H9 (cell line): Measurements from ENCODE around the gene MAPKAP1. TPM values are rescaled to one million over a fixed set of nuclear protein-coding genes. Genes with fewer than 3 reads are reported as not detected.

Source experiments
- DNase-seq: peaks from one replicate; pipeline ENCODE4 v3.0.0-alpha.2; 2017
- H2AFZ ChIP-seq: one replicate; pipeline ENCODE4 v1.6.1; 2013; ENCODE audit warnings: mild to moderate bottlenecking, low read length, control low read depth, moderate library complexity
- H2AK5ac ChIP-seq: 2 replicates; pipeline ENCODE4 v1.6.1; 2013; ENCODE audit warnings: low read length, control low read depth, mixed read lengths; ENCODE audit not compliant: insufficient read length
- H2BK120ac ChIP-seq: one replicate; pipeline ENCODE4 v1.6.1; 2013; ENCODE audit warnings: low read depth, mild to moderate bottlenecking, low read length, control low read depth, inconsistent platforms; ENCODE audit not compliant: poor library complexity, severe bottlenecking
- H2BK12ac ChIP-seq: 2 replicates; pipeline ENCODE4 v1.6.1; 2013; ENCODE audit warnings: low read length, control low read depth, mixed read lengths, low read depth; ENCODE audit not compliant: insufficient read length
- H2BK15ac ChIP-seq: 2 replicates; pipeline ENCODE4 v1.6.1; 2013; ENCODE audit warnings: low read depth, low read length, control low read depth
- H2BK20ac ChIP-seq: one replicate; pipeline ENCODE4 v1.6.1; 2013; ENCODE audit warnings: low read depth, mild to moderate bottlenecking, low read length, control low read depth, inconsistent platforms; ENCODE audit not compliant: poor library complexity, severe bottlenecking
- H2BK5ac ChIP-seq: 2 replicates; pipeline ENCODE4 v1.6.1; 2013; ENCODE audit warnings: low read length, control low read depth, mixed read lengths; ENCODE audit not compliant: insufficient read length
- H3K14ac ChIP-seq: 2 replicates; pipeline ENCODE4 v1.6.1; 2013; ENCODE audit warnings: low read length, control low read depth; ENCODE audit not compliant: insufficient read depth
- H3K18ac ChIP-seq: 2 replicates; pipeline ENCODE4 v1.6.1; 2013; ENCODE audit warnings: low read depth, mild to moderate bottlenecking, mixed read lengths, low read length, control low read depth; ENCODE audit not compliant: insufficient read length
- H3K23ac ChIP-seq: 2 replicates; pipeline ENCODE4 v1.6.1; 2013; ENCODE audit warnings: low read length, control low read depth, mixed read lengths, low read depth; ENCODE audit not compliant: insufficient read length
- H3K23me2 ChIP-seq: 2 replicates; pipeline ENCODE4 v1.6.1; 2013; ENCODE audit warnings: low read depth, mild to moderate bottlenecking, mixed read lengths, low read length, control low read depth; ENCODE audit not compliant: insufficient read length, poor library complexity, severe bottlenecking
- H3K27ac ChIP-seq: 2 replicates; pipeline ENCODE4 v1.5.1; 2013; ENCODE audit warnings: low read length, control low read depth, mixed read lengths, low read depth; ENCODE audit not compliant: insufficient read length
- H3K27me3 ChIP-seq: 2 replicates; pipeline ENCODE4 v1.6.1; 2013; ENCODE audit warnings: low read length, control low read depth, inconsistent platforms; ENCODE audit not compliant: insufficient read depth
- H3K4ac ChIP-seq: 2 replicates; pipeline ENCODE4 v1.6.1; 2013; ENCODE audit warnings: low read depth, mild to moderate bottlenecking, control low read depth, inconsistent platforms, low read length, moderate library complexity
- H3K4me1 ChIP-seq: 2 replicates; pipeline ENCODE4 v1.6.1; 2013; ENCODE audit warnings: low read length, control low read depth, inconsistent platforms; ENCODE audit not compliant: insufficient read depth
- H3K4me2 ChIP-seq: 2 replicates; pipeline ENCODE4 v1.6.1; 2013; ENCODE audit warnings: low read length, control low read depth, mixed read lengths; ENCODE audit not compliant: insufficient read length, insufficient read depth
- H3K56ac ChIP-seq: 2 replicates; pipeline ENCODE4 v1.6.1; 2013; ENCODE audit warnings: low read depth, mild to moderate bottlenecking, mixed read lengths, low read length, control low read depth; ENCODE audit not compliant: insufficient read length
- H3K79me1 ChIP-seq: 2 replicates; pipeline ENCODE4 v1.6.1; 2013; ENCODE audit warnings: low read depth, mild to moderate bottlenecking, moderate library complexity, low read length, control low read depth, inconsistent platforms; ENCODE audit not compliant: insufficient read depth, poor library complexity, severe bottlenecking
- H3K79me2 ChIP-seq: 2 replicates; pipeline ENCODE4 v1.6.1; 2013; ENCODE audit warnings: low read length, control low read depth, inconsistent platforms; ENCODE audit not compliant: insufficient read depth
- H3K9ac ChIP-seq: 2 replicates; pipeline ENCODE4 v1.6.1; 2013; ENCODE audit warnings: low read length, control low read depth, mixed read lengths; ENCODE audit not compliant: insufficient read length; ENCODE audit errors: extremely low read depth
- H3K9me3 ChIP-seq: one replicate; pipeline ENCODE4 v1.6.1; 2013; ENCODE audit warnings: low read depth, low read length, inconsistent platforms; ENCODE audit not compliant: control insufficient read depth
- H3T11ph ChIP-seq: one replicate; pipeline ENCODE4 v1.6.1; 2013; ENCODE audit warnings: mild to moderate bottlenecking, low read length, control low read depth, inconsistent platforms
- H4K20me1 ChIP-seq: one replicate; pipeline ENCODE4 v1.6.1; 2013; ENCODE audit not compliant: control insufficient read depth, insufficient read length, insufficient read depth
- H4K5ac ChIP-seq: 2 replicates; pipeline ENCODE4 v1.6.1; 2013; ENCODE audit warnings: low read depth, mild to moderate bottlenecking, mixed read lengths, low read length, control low read depth; ENCODE audit not compliant: insufficient read length
- H4K8ac ChIP-seq: replicated peaks from 2 replicates; pipeline ENCODE4 v1.6.1; 2013; ENCODE audit warnings: low read length, control low read depth, mixed read lengths, low read depth; ENCODE audit not compliant: insufficient read length
- H4K91ac ChIP-seq: 2 replicates; pipeline ENCODE4 v1.6.1; 2013; ENCODE audit warnings: low read depth, mild to moderate bottlenecking, moderate library complexity, mixed read lengths, low read length, control low read depth; ENCODE audit not compliant: insufficient read length
- H3K27ac Mint-ChIP-seq, 3 experiments: 2 replicates in 2 of 3; 3 replicates in 1 of 3; pipeline ENCODE4 v1.8.0; 2020 to 2021; ENCODE audit warnings: mixed read lengths in 3 of 3, mild to moderate bottlenecking in 1 of 3, moderate library complexity in 1 of 3
- H3K27me3 Mint-ChIP-seq: 2 replicates; pipeline ENCODE4 v1.8.0; 2021; ENCODE audit warnings: low read depth, mild to moderate bottlenecking, moderate library complexity, mixed read lengths
- H3K36me3 Mint-ChIP-seq, 3 experiments: 2 replicates in 2 of 3; 3 replicates in 1 of 3; pipeline ENCODE4 v1.8.0; 2020 to 2021; ENCODE audit warnings: low read depth in 3 of 3, mixed read lengths in 3 of 3; ENCODE audit not compliant: insufficient read depth in 1 of 3
- H3K4me1 Mint-ChIP-seq, 2 experiments: 2 replicates each; pipeline ENCODE4 v1.8.0; 2020; ENCODE audit warnings: mixed read lengths in 2 of 2
- H3K4me3 Mint-ChIP-seq, 2 experiments: 2 replicates in 1 of 2; 3 replicates in 1 of 2; pipeline ENCODE4 v1.8.0; 2020 to 2021; ENCODE audit warnings: mild to moderate bottlenecking in 2 of 2, mixed read lengths in 2 of 2, moderate library complexity in 1 of 2
- H3K9me3 Mint-ChIP-seq, 2 experiments: 2 replicates in 1 of 2; 3 replicates in 1 of 2; pipeline ENCODE4 v1.8.0; 2020; ENCODE audit warnings: mild to moderate bottlenecking in 2 of 2, mixed read lengths in 2 of 2, moderate library complexity in 1 of 2
- CTCF ChIP-seq: fragments of 200-600 bp; sonication (generic); conservative IDR thresholded peaks from 3 replicates; pipeline ENCODE4 v1.8.0; 2021; ENCODE audit warnings: antibody characterized with exemption, mild to moderate bottlenecking
- total RNA-seq: library from RNA; stranded (reverse); gene quantifications from 2 replicates; pipeline ENCODE4 v1.2.1, GENCODE V29; 2021

Gene MAPKAP1
- total RNA-seq, 1 experiment from 2014 or later: 97.0 TPM

- peaks cover 22 to 23% of the 10 kb centered on the region in 2 experiments for H3K4me1 Mint-ChIP-seq
- H3K4me3 Mint-ChIP-seq: no peak overlapping the region
- no peak overlapping the region for H2BK12ac ChIP-seq
- H3K14ac ChIP-seq: no peak overlapping the region
- H3K9me3 Mint-ChIP-seq: no peaks in the 10 kb centered on the region
- H3T11ph ChIP-seq: no peak overlapping the region
- no peak overlapping the region for H4K91ac ChIP-seq
- H3K9me3 ChIP-seq: no peaks in the 10 kb centered on the region
- H4K5ac ChIP-seq: no peak overlapping the region
- H3K4ac ChIP-seq: no peak overlapping the region
- H3K79me2 ChIP-seq: no peaks in the 10 kb centered on the region; the same call in 1 of the 2 replicates
- H3K79me1 ChIP-seq: peaks cover 6% of the 10 kb centered on the region
- H3K36me3 Mint-ChIP-seq: 0 out of 7 replicates have a peak, but pooled peaks cover 0 to 2% (median 0%) of the 10 kb centered on the region in 3 experiments
- TF ChIP-seq CTCF: no peak
- H3K4me2 ChIP-seq: no peak overlapping the region
- no peak overlapping the region for H3K23ac ChIP-seq
- H3K27me3 ChIP-seq: no peaks in the 10 kb centered on the region
- no peak for DNase-seq
- H2AFZ ChIP-seq: no peak overlapping the region
- H2BK15ac ChIP-seq: no peak overlapping the region
- H2BK20ac ChIP-seq: no peak overlapping the region
- H3K4me1 ChIP-seq: no peaks in the 10 kb centered on the region
- H3K56ac ChIP-seq: no peak overlapping the region
- no peak overlapping the region for H2AK5ac ChIP-seq
- H3K27me3 Mint-ChIP-seq: no peaks in the 10 kb centered on the region
- no peak overlapping the region for H3K9ac ChIP-seq
- no peak overlapping the region for H3K27ac ChIP-seq
- no peak overlapping the region for H4K8ac ChIP-seq
- no peak overlapping the region for H2BK5ac ChIP-seq
- H2BK120ac ChIP-seq: no peak overlapping the region
- peak overlapping the region in 1 of 3 experiments; percentile 23; a peak in 2 of 7 replicates for H3K27ac Mint-ChIP-seq
- no peaks in the 10 kb centered on the region for H3K23me2 ChIP-seq
- no peaks in the 10 kb centered on the region for H4K20me1 ChIP-seq
- H3K18ac ChIP-seq: no peak overlapping the region
Measured at GRCh38 chr9:125680445-125680844, 26.6 kb downstream of the MAPKAP1 start.
